IMR-90 (cell line): ENCODE data around the gene ODAM. TPM values are rescaled to one million over a fixed set of nuclear protein-coding genes. Genes with fewer than 3 reads are reported as not detected.

Experiments
- ATAC-seq: fragments of 200-7000 bp; cut with Tn5 transposase; 2 replicates; pipeline ENCODE4 v1.9.1; 2020; ENCODE audit warnings: low read depth, mild to moderate bottlenecking, moderate library complexity
- BruUV-seq: library from RNA; stranded (reverse); fragments of 400-500 nt; replicated peaks from 2 replicates; lab custom pipeline; 2021; lab: Mats Ljungman, UMichigan
- CTCF ChIA-PET: fragments of 300-600 bp; formaldehyde crosslinking; extraction: SDS; loops from one replicate; lab custom pipeline; 2021; ENCODE audit warnings: antibody characterized with exemption; lab: Yijun Ruan, JAX
- POLR2A ChIA-PET: fragments of 300-600 bp; sonication (Branson Sonifier 250); formaldehyde crosslinking; loops from one replicate; lab custom pipeline; 2022; ENCODE audit warnings: antibody characterized with exemption; ENCODE audit not compliant: unreplicated experiment; lab: Charles Lee
- DNase-seq: peaks from one replicate; pipeline ENCODE4 v3.0.0; 2013
- H2AFZ ChIP-seq: replicated peaks from 2 replicates; pipeline ENCODE3; 2013; ENCODE audit warnings: low read length, mild to moderate bottlenecking; ENCODE audit not compliant: poor library complexity
- H2AK5ac ChIP-seq: 2 replicates; pipeline ENCODE4 v1.6.1; 2013; ENCODE audit warnings: low read depth, low read length, inconsistent platforms
- H2AK9ac ChIP-seq: replicated peaks from 2 replicates; pipeline ENCODE3; 2013; ENCODE audit warnings: mild to moderate bottlenecking, low read depth, low read length, moderate library complexity; ENCODE audit not compliant: poor library complexity
- H2BK120ac ChIP-seq: 2 replicates; pipeline ENCODE4 v1.6.1; 2013; ENCODE audit warnings: low read depth, low read length, inconsistent platforms
- H2BK15ac ChIP-seq: 3 replicates; pipeline ENCODE4 v1.6.1; 2013; ENCODE audit warnings: low read depth, low read length, inconsistent platforms
- H2BK20ac ChIP-seq: 2 replicates; pipeline ENCODE4 v1.6.1; 2013; ENCODE audit warnings: low read depth, mild to moderate bottlenecking, inconsistent platforms, low read length, moderate library complexity
- H2BK5ac ChIP-seq: 2 replicates; pipeline ENCODE4 v1.6.1; 2013; ENCODE audit warnings: mild to moderate bottlenecking, low read depth, low read length, inconsistent platforms; ENCODE audit not compliant: poor library complexity, severe bottlenecking
- H3K14ac ChIP-seq: replicated peaks from 2 replicates; pipeline ENCODE4 v1.6.1; 2013; ENCODE audit warnings: low read depth, low read length, inconsistent platforms
- H3K18ac ChIP-seq: 2 replicates; pipeline ENCODE4 v1.6.1; 2013; ENCODE audit warnings: low read depth, low read length, control low read depth
- H3K23ac ChIP-seq: 2 replicates; pipeline ENCODE4 v1.6.1; 2013; ENCODE audit warnings: low read depth, low read length, inconsistent platforms
- H3K27ac ChIP-seq: 2 replicates; pipeline ENCODE4 v1.5.1; 2013; ENCODE audit warnings: mild to moderate bottlenecking, control low read depth, low read length; ENCODE audit not compliant: insufficient read depth
- H3K27me3 ChIP-seq: 2 replicates; pipeline ENCODE4 v1.6.1; 2013; ENCODE audit warnings: low read length; ENCODE audit not compliant: control insufficient read depth, insufficient read depth
- H3K36me3 ChIP-seq: 2 replicates; pipeline ENCODE4 v1.6.1; 2013; ENCODE audit warnings: low read length, mixed read lengths; ENCODE audit not compliant: control insufficient read depth, insufficient read depth
- H3K4ac ChIP-seq: 2 replicates; pipeline ENCODE4 v1.6.1; 2013; ENCODE audit warnings: low read depth, low read length, inconsistent platforms
- H3K4me1 ChIP-seq: 2 replicates; pipeline ENCODE4 v1.6.1; 2013; ENCODE audit warnings: low read length, mixed read lengths; ENCODE audit not compliant: control insufficient read depth, insufficient read depth
- H3K4me2 ChIP-seq: 2 replicates; pipeline ENCODE4 v1.6.1; 2013; ENCODE audit warnings: low read depth, mild to moderate bottlenecking, control low read depth, low read length, moderate library complexity
- H3K4me3 ChIP-seq: 2 replicates; pipeline ENCODE4 v1.5.1; 2013; ENCODE audit warnings: low read depth, mild to moderate bottlenecking, control low read depth, low read length, moderate library complexity; ENCODE audit not compliant: insufficient read depth
- H3K56ac ChIP-seq: 2 replicates; pipeline ENCODE4 v1.6.1; 2013; ENCODE audit warnings: low read length, inconsistent platforms; ENCODE audit not compliant: insufficient read depth; ENCODE audit errors: extremely low read depth
- H3K79me1 ChIP-seq, 2 experiments: 2 replicates each; pipeline ENCODE4 v1.6.1; 2013; ENCODE audit warnings: low read length in 2 of 2, inconsistent platforms in 1 of 2, low read depth in 1 of 2
- H3K9ac ChIP-seq: 2 replicates; pipeline ENCODE4 v1.6.1; 2013; ENCODE audit warnings: low read depth, low read length, control low read depth
- H3K9me1 ChIP-seq: 2 replicates; pipeline ENCODE4 v1.6.1; 2013; ENCODE audit warnings: low read length, inconsistent platforms; ENCODE audit not compliant: insufficient read depth
- H3K9me3 ChIP-seq: 2 replicates; pipeline ENCODE4 v1.6.1; 2013; ENCODE audit warnings: low read length; ENCODE audit not compliant: control insufficient read depth, insufficient read depth
- H4K20me1 ChIP-seq: 2 replicates; pipeline ENCODE4 v1.6.1; 2013; ENCODE audit warnings: low read length, inconsistent platforms; ENCODE audit not compliant: insufficient read depth
- H4K5ac ChIP-seq: 2 replicates; pipeline ENCODE4 v1.6.1; 2013; ENCODE audit warnings: mild to moderate bottlenecking, low read depth, low read length, control low read depth
- H4K8ac ChIP-seq, 2 experiments: 2 replicates each; pipeline ENCODE4 v1.6.1; 2013; ENCODE audit warnings: low read depth in 2 of 2, low read length in 2 of 2, control low read depth in 1 of 2, inconsistent platforms in 1 of 2
- H4K91ac ChIP-seq: 2 replicates; pipeline ENCODE4 v1.6.1; 2013; ENCODE audit warnings: low read depth, low read length, inconsistent platforms; ENCODE audit not compliant: insufficient read depth
- BHLHE40 ChIP-seq: fragments of 150-350 bp; IDR thresholded peaks from 2 replicates; pipeline ENCODE4 v1.6.1; 2016; ENCODE audit warnings: mild to moderate bottlenecking, low read depth, low read length
- CHD1 ChIP-seq: IDR thresholded peaks from 2 replicates; pipeline ENCODE4 v1.6.1; 2012; ENCODE audit warnings: low read depth, low read length, improper control_type of control experiment
- ELK1 ChIP-seq: fragments of 150-350 bp; IDR thresholded peaks from 2 replicates; pipeline ENCODE4 v1.6.1; 2016; ENCODE audit warnings: low read depth, mild to moderate bottlenecking, low read length, moderate library complexity, borderline replicate concordance
- FOS ChIP-seq: fragments of 150-350 bp; IDR thresholded peaks from 2 replicates; pipeline ENCODE4 v1.6.1; 2016; ENCODE audit warnings: low read depth, low read length
- MAFK ChIP-seq: IDR thresholded peaks from 2 replicates; pipeline ENCODE4 v1.6.1; 2012; ENCODE audit warnings: low read depth, low read length, improper control_type of control experiment
- MAZ ChIP-seq: IDR thresholded peaks from 2 replicates; pipeline ENCODE4 v1.6.1; 2012; ENCODE audit warnings: low read depth, mild to moderate bottlenecking, low read length, improper control_type of control experiment, moderate library complexity, borderline replicate concordance
- MXI1 ChIP-seq: IDR thresholded peaks from 2 replicates; pipeline ENCODE4 v1.6.1; 2012; ENCODE audit warnings: low read depth, mild to moderate bottlenecking, low read length, moderate library complexity, borderline replicate concordance
- NFE2L2 ChIP-seq: fragments of 150-350 bp; IDR thresholded peaks from 2 replicates; pipeline ENCODE4 v1.6.1; 2016; ENCODE audit warnings: low read depth, mild to moderate bottlenecking, low read length
- POLR2A ChIP-seq: IDR thresholded peaks from 2 replicates; pipeline ENCODE4 v1.6.1; 2012; ENCODE audit warnings: mild to moderate bottlenecking, low read depth, low read length
- RAD21 ChIP-seq: IDR thresholded peaks from 2 replicates; pipeline ENCODE4 v1.6.1; 2012; ENCODE audit warnings: low read length, improper control_type of control experiment
- RCOR1 ChIP-seq: IDR thresholded peaks from 2 replicates; pipeline ENCODE4 v1.6.1; 2012; ENCODE audit warnings: mild to moderate bottlenecking, low read length, improper control_type of control experiment; ENCODE audit not compliant: insufficient replicate concordance
- RFX5 ChIP-seq: IDR thresholded peaks from 2 replicates; pipeline ENCODE4 v1.8.0; 2012; ENCODE audit warnings: low read depth, mild to moderate bottlenecking, low read length, moderate library complexity
- SMC3 ChIP-seq: fragments of 150-350 bp; IDR thresholded peaks from 2 replicates; pipeline ENCODE4 v1.6.1; 2016; ENCODE audit warnings: low read depth, mild to moderate bottlenecking, antibody characterized with exemption, low read length, moderate library complexity
- WGBS, 2 experiments: methylation state at CpG; one replicate each; pipeline versions ENCODE4 v1.1.5 to v1.1.7; 2013; ENCODE audit warnings: missing lambda C conversion rate in 2 of 2; ENCODE audit not compliant: insufficient read length in 1 of 2; ENCODE audit errors: extremely low coverage in 2 of 2; 5-methylcytosine and 5-hydroxymethylcytosine counted together
- dilution Hi-C: fragments of 300-500 bp; cut with HindIII; formaldehyde crosslinking; loops from one replicate; pipeline ENCODE4 v1.14.3; 2018; ENCODE audit warnings: low sequenced_read_pairs; ENCODE audit not compliant: unreplicated experiment
- in situ Hi-C: fragments of 300-500 bp; cut with MboI; formaldehyde crosslinking; loops from 3 replicates; pipeline ENCODE4 v1.14.3; 2019; ENCODE audit warnings: low sequenced_read_pairs, inconsistent platforms, mixed read lengths
- intact Hi-C: fragments of 100-400 bp; cut with micrococcal nuclease; formaldehyde crosslinking; loops from 2 replicates; pipeline ENCODE4 v1.10.0; 2022
- polyA plus RNA-seq, 3 experiments: library from polyadenylated mRNA; depleted of rRNA; stranded (reverse); fragments of >200 nt; gene quantifications; 2 replicates each; pipeline ENCODE4 v1.2.3, GENCODE V29; 2012; ENCODE audit warnings: low replicate concordance in 1 of 3
- total RNA-seq: library from RNA; depleted of rRNA; stranded (reverse); fragments of >200 nt; gene quantifications from 2 replicates; pipeline ENCODE4 v1.2.3, GENCODE V29; 2012
- TF ChIP-seq, protein P1 (sequence below): fragments of 150-350 bp; IDR thresholded peaks from 2 replicates; pipeline ENCODE4 v1.6.1; 2017; ENCODE audit warnings: mild to moderate bottlenecking, antibody characterized with exemption, low read length, low read depth
- TF ChIP-seq, protein P2 (sequence below): conservative IDR thresholded peaks from 2 replicates; pipeline ENCODE4 v1.5.1; 2012; ENCODE audit warnings: mild to moderate bottlenecking, low read depth, low read length, improper control_type of control experiment

ODAM gene
- total and polyA plus RNA-seq, 2 of the 4 experiments (the other 2 are of a cell fraction) = not detected

DNA sequence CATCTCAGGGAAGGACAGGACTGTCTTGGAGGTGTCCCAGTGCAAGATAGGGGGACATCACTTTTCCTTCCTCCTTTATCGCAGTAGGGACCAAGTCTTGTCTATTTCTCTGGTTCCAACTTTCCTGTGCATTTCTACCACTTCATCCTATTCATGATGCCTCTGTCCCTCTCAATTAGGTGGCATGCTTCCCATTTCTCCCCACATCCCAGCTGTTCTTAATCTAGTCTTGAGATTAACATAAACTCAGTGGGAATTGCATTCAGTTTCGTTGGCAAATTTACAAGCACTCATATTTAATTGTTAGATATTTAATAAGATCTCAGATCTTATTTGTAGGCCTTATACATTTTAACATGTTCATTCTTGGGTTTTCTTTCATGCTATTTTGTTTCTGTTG is 15.7 kb upstream of the ODAM start:
- H2BK20ac ChIP-seq = no peak overlapping the region
- ATAC-seq (no peak), DNase-seq (no peak)
- dilution Hi-C loops (no loop called here), intact Hi-C loops (loop anchor here (5.0 kb wide), 1 partner anchor 493 kb away; no protein-coding TSS in a partner anchor), in situ Hi-C loops (loop anchor here (10.0 kb wide), 1 partner anchor 495 kb away; no protein-coding TSS in a partner anchor)
- no peak overlapping the region for H2BK5ac ChIP-seq
- H3K36me3 ChIP-seq = no peaks in the 10 kb centered on the region
- no peak overlapping the region for H3K18ac ChIP-seq
- H3K9me1 ChIP-seq = no peaks in the 10 kb centered on the region
- no peaks in the 10 kb centered on the region for H4K20me1 ChIP-seq
- H4K5ac ChIP-seq = no peak overlapping the region
- no peak overlapping the region for H2AK5ac ChIP-seq
- no peak overlapping the region for H3K4me2 ChIP-seq
- H3K27me3 ChIP-seq = no peaks in the 10 kb centered on the region
- 20% methylated on average over 1 of the region's 2 CpGs; no CpG with 5 or more reads in 1 of the 2 experiments for WGBS, 2 experiments
- H3K27ac ChIP-seq = no peak overlapping the region
- H2AK9ac ChIP-seq = no peak overlapping the region
- TF ChIP-seq RAD21 = no peak
- TF ChIP-seq POLR2A = no peak
- no peak for TF ChIP-seq MXI1
- TF ChIP-seq RCOR1 = no peak
- TF ChIP-seq MAZ = no peak
- TF ChIP-seq, protein P1, sequence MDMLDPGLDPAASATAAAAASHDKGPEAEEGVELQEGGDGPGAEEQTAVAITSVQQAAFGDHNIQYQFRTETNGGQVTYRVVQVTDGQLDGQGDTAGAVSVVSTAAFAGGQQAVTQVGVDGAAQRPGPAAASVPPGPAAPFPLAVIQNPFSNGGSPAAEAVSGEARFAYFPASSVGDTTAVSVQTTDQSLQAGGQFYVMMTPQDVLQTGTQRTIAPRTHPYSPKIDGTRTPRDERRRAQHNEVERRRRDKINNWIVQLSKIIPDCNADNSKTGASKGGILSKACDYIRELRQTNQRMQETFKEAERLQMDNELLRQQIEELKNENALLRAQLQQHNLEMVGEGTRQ = no peak
- TF ChIP-seq BHLHE40 = no peak
- TF ChIP-seq ELK1 = no peak
- TF ChIP-seq CHD1 = no peak
- TF ChIP-seq, protein P2, sequence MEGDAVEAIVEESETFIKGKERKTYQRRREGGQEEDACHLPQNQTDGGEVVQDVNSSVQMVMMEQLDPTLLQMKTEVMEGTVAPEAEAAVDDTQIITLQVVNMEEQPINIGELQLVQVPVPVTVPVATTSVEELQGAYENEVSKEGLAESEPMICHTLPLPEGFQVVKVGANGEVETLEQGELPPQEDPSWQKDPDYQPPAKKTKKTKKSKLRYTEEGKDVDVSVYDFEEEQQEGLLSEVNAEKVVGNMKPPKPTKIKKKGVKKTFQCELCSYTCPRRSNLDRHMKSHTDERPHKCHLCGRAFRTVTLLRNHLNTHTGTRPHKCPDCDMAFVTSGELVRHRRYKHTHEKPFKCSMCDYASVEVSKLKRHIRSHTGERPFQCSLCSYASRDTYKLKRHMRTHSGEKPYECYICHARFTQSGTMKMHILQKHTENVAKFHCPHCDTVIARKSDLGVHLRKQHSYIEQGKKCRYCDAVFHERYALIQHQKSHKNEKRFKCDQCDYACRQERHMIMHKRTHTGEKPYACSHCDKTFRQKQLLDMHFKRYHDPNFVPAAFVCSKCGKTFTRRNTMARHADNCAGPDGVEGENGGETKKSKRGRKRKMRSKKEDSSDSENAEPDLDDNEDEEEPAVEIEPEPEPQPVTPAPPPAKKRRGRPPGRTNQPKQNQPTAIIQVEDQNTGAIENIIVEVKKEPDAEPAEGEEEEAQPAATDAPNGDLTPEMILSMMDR = no peak
- TF ChIP-seq RFX5 = no peak
- TF ChIP-seq SMC3 = no peak
- TF ChIP-seq NFE2L2 = no peak
- TF ChIP-seq MAFK = no peak
- no peak for TF ChIP-seq FOS
- no peak overlapping the region for H3K56ac ChIP-seq
- no peak overlapping the region for H2AFZ ChIP-seq
- H3K4ac ChIP-seq = no peak overlapping the region
- BruUV-seq = no TSS peak
- no peak overlapping the region for H3K9ac ChIP-seq
- no peak overlapping the region for H2BK15ac ChIP-seq
- no peak overlapping the region for H3K23ac ChIP-seq
- no peak overlapping the region for H2BK120ac ChIP-seq
- H3K79me1 ChIP-seq = no peaks in the 10 kb centered on the region
- no peaks in the 10 kb centered on the region for H3K9me3 ChIP-seq
- no peaks in the 10 kb centered on the region for H3K4me1 ChIP-seq
- no peak overlapping the region for H3K4me3 ChIP-seq
- H4K91ac ChIP-seq = no peak overlapping the region
- H3K14ac ChIP-seq = no peak overlapping the region
- CTCF ChIA-PET = interaction anchor here (0.5 kb wide), 1 partner anchor 266 kb away, joined by 3 read pairs; no protein-coding TSS in a partner anchor
- H4K8ac ChIP-seq = no peak overlapping the region
- POLR2A ChIA-PET = no interaction called here
